CD4-positive, alpha-beta T cell (primary cell): ENCODE data around the gene TPRN. TPM values are rescaled to one million over a fixed set of nuclear protein-coding genes. Genes with fewer than 3 reads are reported as not detected.

Experiments
- ATAC-seq: fragments of 200-7000 bp; cut with Tn5 transposase; one replicate; pipeline ENCODE4 v1.10.0; 2022; ENCODE audit warnings: mild to moderate bottlenecking; ENCODE audit not compliant: poor library complexity
- CTCF ChIA-PET: fragments of 350-600 bp; sonication (Branson Sonifier 250); formaldehyde crosslinking; loops from one replicate; lab custom pipeline; 2021; ENCODE audit warnings: antibody characterized with exemption, inconsistent platforms; lab: Charles Lee
- POLR2A ChIA-PET: fragments of 350-600 bp; sonication (Branson Sonifier 250); formaldehyde crosslinking; loops from one replicate; lab custom pipeline; 2021; ENCODE audit warnings: antibody characterized with exemption, inconsistent platforms; lab: Charles Lee
- DNase-seq, 14 experiments: peaks; one replicate each; pipeline ENCODE4 v3.0.0-alpha.2; 2013 to 2020; ENCODE audit warnings: mixed read lengths in 2 of 14
- H3K27ac ChIP-seq, 2 donors: one replicate each; pipeline versions ENCODE4 v1.5.1 to v1.7.0; 2013; ENCODE audit warnings: low read length in 2 of 2, low read depth in 1 of 2, mild to moderate bottlenecking in 1 of 2
- H3K27me3 ChIP-seq, 2 experiments: 1 replicate in 1 of 2; 2 replicates in 1 of 2; pipeline versions ENCODE4 v1.6.1 to v1.7.0; 2013; ENCODE audit warnings: low read length in 2 of 2, control low read depth in 1 of 2, mild to moderate bottlenecking in 1 of 2, moderate library complexity in 1 of 2; ENCODE audit not compliant: insufficient read depth in 2 of 2, control insufficient read depth in 1 of 2
- H3K36me3 ChIP-seq: one replicate; pipeline ENCODE4 v1.6.1; 2013; ENCODE audit warnings: low read length, control low read depth; ENCODE audit not compliant: insufficient read depth
- H3K4me1 ChIP-seq: one replicate; pipeline ENCODE4 v1.6.1; 2013; ENCODE audit warnings: low read length, control low read depth; ENCODE audit not compliant: insufficient read depth
- H3K4me3 ChIP-seq: one replicate; pipeline ENCODE4 v1.5.1; 2013; ENCODE audit warnings: mild to moderate bottlenecking, low read length, moderate library complexity
- H3K9me3 ChIP-seq, 2 experiments: 1 replicate in 1 of 2; 2 replicates in 1 of 2; pipeline versions ENCODE4 v1.6.1 to v1.7.0; 2013; ENCODE audit warnings: low read length in 2 of 2, mild to moderate bottlenecking in 2 of 2, control low read depth in 1 of 2, moderate library complexity in 1 of 2; ENCODE audit not compliant: control insufficient read depth in 1 of 2, insufficient read depth in 1 of 2
- H3K27ac Mint-ChIP-seq: one replicate; pipeline ENCODE4 v1.8.0; 2020; ENCODE audit warnings: mixed read lengths
- H3K27me3 Mint-ChIP-seq: one replicate; pipeline ENCODE4 v1.8.0; 2021; ENCODE audit warnings: mixed read lengths
- H3K36me3 Mint-ChIP-seq: one replicate; pipeline ENCODE4 v1.8.0; 2021; ENCODE audit warnings: low read depth, mixed read lengths
- H3K4me1 Mint-ChIP-seq: one replicate; pipeline ENCODE4 v1.8.0; 2021; ENCODE audit warnings: low read depth, mixed read lengths
- H3K4me3 Mint-ChIP-seq: one replicate; pipeline ENCODE4 v1.8.0; 2020; ENCODE audit warnings: mild to moderate bottlenecking, mixed read lengths
- H3K9me3 Mint-ChIP-seq: one replicate; pipeline ENCODE4 v1.8.0; 2020; ENCODE audit warnings: mixed read lengths
- intact Hi-C, 2 experiments: fragments of 100-400 bp; cut with DNase I in 1 of 2; cut with micrococcal nuclease in 1 of 2; formaldehyde crosslinking; loops; one replicate each; pipeline versions ENCODE4 v1.15.1 to v1.9.0; 2023 to 2025; cut with DNase I, micrococcal nuclease
- total RNA-seq, 174 experiments: library from RNA in 2 of 174; stranded (reverse) in 2 of 174; gene quantifications; one replicate each; pipeline ENCODE4 v1.2.3 and lab custom pipeline; 2021 to 2026
- TF ChIP-seq, protein P1 (sequence below): fragments of 200-600 bp; IDR thresholded peaks from one replicate; pipeline ENCODE4 v1.8.0; 2022; ENCODE audit warnings: antibody characterized with exemption, mild to moderate bottlenecking

The TPRN gene
- total RNA-seq, 2 experiments from 2014 or later, result 6.1 to 8.6 TPM

DNA sequence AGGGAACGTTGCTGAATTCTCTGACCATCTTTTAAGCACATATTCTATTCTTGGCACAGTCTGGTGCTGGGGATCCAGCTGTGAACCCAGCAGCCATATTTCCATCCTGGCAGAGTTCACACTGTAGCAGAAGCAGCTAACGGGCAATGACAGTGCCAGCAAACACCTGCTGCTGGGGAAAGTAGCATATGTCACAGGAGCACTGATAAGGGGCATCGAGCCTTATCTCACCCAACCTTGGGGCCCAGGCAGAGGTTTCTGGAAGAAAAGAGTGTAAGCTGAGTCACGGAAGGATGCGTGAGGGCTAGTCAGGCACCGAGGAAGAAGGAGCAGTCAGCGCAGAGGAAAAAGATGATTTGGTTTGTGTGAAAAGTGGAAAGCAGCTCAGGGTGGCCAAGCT is 6.1 kb upstream of the TPRN start:
- H3K4me1 ChIP-seq, result peaks cover 41% of the 10 kb centered on the region
- ChIA-PET POLR2A (interaction anchor here (1.6 to 4.0 kb wide), 3 partner anchors 16 to 34 kb away, joined by 5 to 22 read pairs (median 8); partner anchors contain the start of genes ANAPC2, RNF208, SSNA1 and TUBB4B), CTCF (interaction anchor here (1.9 kb wide), 1 partner anchor 30 kb away, joined by 7 read pairs; no protein-coding TSS in a partner anchor)
- intact Hi-C loops, result no loop called here
- peaks cover 39% of the 10 kb centered on the region for H3K4me1 Mint-ChIP-seq
- no peak for ATAC-seq
- peak overlapping the region; percentile 93 for H3K27ac Mint-ChIP-seq
- H3K36me3 ChIP-seq, result peaks cover 5% of the 10 kb centered on the region
- peak overlapping the region in 1 of 2 donors; percentile 79 for H3K27ac ChIP-seq
- H3K27me3 ChIP-seq, result no peaks in the 10 kb centered on the region
- DNase-seq, result no peak
- peak overlapping the region; percentile 95 for H3K4me3 Mint-ChIP-seq
- no peaks in the 10 kb centered on the region for H3K27me3 Mint-ChIP-seq
- H3K4me3 ChIP-seq, result no peak overlapping the region
- no peaks in the 10 kb centered on the region for H3K9me3 Mint-ChIP-seq
- TF ChIP-seq, protein P1, sequence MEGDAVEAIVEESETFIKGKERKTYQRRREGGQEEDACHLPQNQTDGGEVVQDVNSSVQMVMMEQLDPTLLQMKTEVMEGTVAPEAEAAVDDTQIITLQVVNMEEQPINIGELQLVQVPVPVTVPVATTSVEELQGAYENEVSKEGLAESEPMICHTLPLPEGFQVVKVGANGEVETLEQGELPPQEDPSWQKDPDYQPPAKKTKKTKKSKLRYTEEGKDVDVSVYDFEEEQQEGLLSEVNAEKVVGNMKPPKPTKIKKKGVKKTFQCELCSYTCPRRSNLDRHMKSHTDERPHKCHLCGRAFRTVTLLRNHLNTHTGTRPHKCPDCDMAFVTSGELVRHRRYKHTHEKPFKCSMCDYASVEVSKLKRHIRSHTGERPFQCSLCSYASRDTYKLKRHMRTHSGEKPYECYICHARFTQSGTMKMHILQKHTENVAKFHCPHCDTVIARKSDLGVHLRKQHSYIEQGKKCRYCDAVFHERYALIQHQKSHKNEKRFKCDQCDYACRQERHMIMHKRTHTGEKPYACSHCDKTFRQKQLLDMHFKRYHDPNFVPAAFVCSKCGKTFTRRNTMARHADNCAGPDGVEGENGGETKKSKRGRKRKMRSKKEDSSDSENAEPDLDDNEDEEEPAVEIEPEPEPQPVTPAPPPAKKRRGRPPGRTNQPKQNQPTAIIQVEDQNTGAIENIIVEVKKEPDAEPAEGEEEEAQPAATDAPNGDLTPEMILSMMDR, result no peak
- H3K9me3 ChIP-seq, result no peaks in the 10 kb centered on the region
- peaks cover 13% of the 10 kb centered on the region for H3K36me3 Mint-ChIP-seq

DNA sequence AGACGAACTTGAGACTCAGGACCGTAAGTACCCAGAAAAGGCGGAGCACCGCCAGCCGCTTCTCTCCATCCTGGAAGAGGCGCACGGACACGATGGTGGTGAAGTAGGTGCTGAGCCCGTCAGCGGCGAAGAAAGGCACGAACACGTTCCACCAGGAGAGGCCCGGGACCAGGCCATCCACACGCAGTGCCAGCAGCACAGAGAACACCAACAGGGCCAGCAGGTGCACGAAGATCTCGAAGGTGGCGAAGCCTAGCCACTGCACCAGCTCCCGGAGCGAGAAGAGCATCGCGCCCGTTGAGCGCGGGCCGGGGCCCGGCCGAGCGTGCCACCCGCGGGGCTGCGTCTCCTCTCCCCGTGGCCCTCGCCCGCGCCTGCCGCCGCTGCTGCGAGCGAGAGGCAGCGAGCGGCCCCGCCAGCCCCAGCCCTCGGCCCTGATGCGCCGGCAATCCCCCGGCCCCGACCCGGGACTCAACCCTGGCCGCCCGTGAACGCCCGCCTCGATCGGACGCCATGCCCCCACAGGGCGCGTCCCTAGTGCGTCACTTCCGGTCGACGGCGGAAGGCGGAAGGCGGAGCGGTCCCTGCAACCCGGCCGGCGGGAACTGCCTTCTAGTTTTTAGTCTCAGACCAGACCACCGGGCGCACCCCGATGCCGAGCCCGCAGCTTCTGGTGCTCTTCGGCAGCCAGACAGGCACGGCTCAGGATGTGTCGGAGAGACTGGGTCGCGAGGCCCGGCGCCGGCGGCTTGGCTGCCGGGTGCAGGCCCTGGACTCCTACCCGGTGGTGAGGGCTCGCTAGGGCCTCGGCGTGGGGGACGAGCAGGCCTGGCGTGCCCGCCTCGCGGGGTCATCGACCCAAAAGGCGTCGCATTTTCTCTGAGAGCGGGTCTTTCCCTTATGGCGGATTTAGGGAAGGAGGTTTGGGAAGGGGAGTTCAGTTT is 4.9 kb upstream of the TPRN start, which contains the start of the genes NDOR1 and TMEM203:
NDOR1 (plus strand) TSS at position 575 of the 944 bp plus-strand sequence; CDS start at position 653, 78 bp downstream.
TMEM203 (minus strand) TSS at position 523 of the 944 bp plus-strand sequence; CDS start at position 289, 234 bp downstream.
- Mint-ChIP-seq H3K9me3 (no peaks in the 10 kb centered on the region), H3K4me3 (peak within 1 kb of the TSS; percentile 95), H3K4me1 (peaks cover 44% of the 10 kb centered on the region), H3K27ac (peak within 1 kb of the TSS; percentile 93), H3K27me3 (no peaks in the 10 kb centered on the region), H3K36me3 (peaks cover 13% of the 10 kb centered on the region)
- POLR2A ChIA-PET, result interaction anchor here (0.8 to 4.0 kb wide), 8 partner anchors 10 to 119 kb away, joined by 3 to 22 read pairs (median 6); partner anchors contain the start of genes MAN1B1, RNF208, SSNA1 and TUBB4B
- no peaks in the 10 kb centered on the region for H3K27me3 ChIP-seq
- peaks cover 5% of the 10 kb centered on the region for H3K36me3 ChIP-seq
- peak; percentile 48 for ATAC-seq
- CTCF ChIA-PET, result interaction anchor here (0.6 kb wide), 1 partner anchor 31 kb away, joined by 3 read pairs; no protein-coding TSS in a partner anchor
- H3K4me1 ChIP-seq, result peaks cover 48% of the 10 kb centered on the region
- TF ChIP-seq, protein P1, result no peak
- intact Hi-C loops, result loop anchor here (1.0 kb wide), 2 partner anchors 17 to 18 kb away; partner anchors contain the start of genes ANAPC2 (in 1 of the 2) and SSNA1 (in 1 of the 2)
- peak; percentile 86 to 96 (median 92) for DNase-seq
- H3K27ac ChIP-seq, result peak within 1 kb of the TSS; percentile 79 to 88
- peak within 1 kb of the TSS; percentile 90 for H3K4me3 ChIP-seq
- no peaks in the 10 kb centered on the region for H3K9me3 ChIP-seq

DNA sequence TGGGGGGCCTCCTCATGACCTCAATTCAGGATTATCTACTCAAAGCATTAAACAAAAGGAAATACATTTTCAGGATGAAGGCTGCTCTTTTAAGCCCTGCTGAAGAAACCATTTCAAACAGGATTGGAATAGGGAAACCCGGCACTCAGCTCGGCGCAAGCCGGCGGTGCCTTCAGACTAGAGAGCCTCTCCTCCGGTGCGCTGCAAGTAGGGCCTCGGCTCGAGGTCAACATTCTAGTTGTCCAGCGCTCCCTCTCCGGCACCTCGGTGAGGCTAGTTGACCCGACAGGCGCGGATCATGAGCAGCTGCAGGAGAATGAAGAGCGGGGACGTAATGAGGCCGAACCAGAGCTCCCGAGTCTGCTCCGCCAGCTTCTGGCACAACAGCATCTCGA is 4.2 kb upstream of the TPRN start:
- POLR2A ChIA-PET, result interaction anchor here (0.8 to 4.0 kb wide), 8 partner anchors 11 to 118 kb away, joined by 3 to 22 read pairs (median 5); partner anchors contain the start of genes MAN1B1, RNF208, SSNA1 and TUBB4B

More for the DNA sequence above, 4.2 kb upstream of the TPRN start:
- intact Hi-C loops, result loop anchor here (1.0 kb wide), 2 partner anchors 16 to 19 kb away; partner anchors contain the start of genes ANAPC2 (in 1 of the 2) and SSNA1 (in 1 of the 2)
- ATAC-seq, result no peak
- Histone ChIP-seq H3K27ac (peak overlapping the region; percentile 79 to 88), H3K27me3 (no peaks in the 10 kb centered on the region), H3K9me3 (no peaks in the 10 kb centered on the region), H3K4me1 (peaks cover 51% of the 10 kb centered on the region), H3K36me3 (peaks cover 5% of the 10 kb centered on the region), H3K4me3 (peak overlapping the region; percentile 90)
- Mint-ChIP-seq H3K4me1 (peaks cover 44% of the 10 kb centered on the region), H3K27me3 (no peaks in the 10 kb centered on the region), H3K4me3 (peak overlapping the region; percentile 95), H3K36me3 (peaks cover 13% of the 10 kb centered on the region), H3K27ac (peak overlapping the region; percentile 93), H3K9me3 (no peaks in the 10 kb centered on the region)
- TF ChIP-seq, protein P1, result no peak
- DNase-seq, result no peak
- CTCF ChIA-PET, result interaction anchor here (0.6 to 1.1 kb wide), 2 partner anchors 16 to 32 kb away, joined by 3 read pairs; no protein-coding TSS in a partner anchor
